IPS DF 6.9 (cell line): ENCODE data around the gene FBXO41.

Experiments used
- DNase-seq: peaks from one replicate; pipeline ENCODE4 v3.0.0-alpha.2; 2013; ENCODE audit warnings: low read depth, low spot score
- H3K27ac ChIP-seq: one replicate; pipeline ENCODE4 v1.5.1; 2013; ENCODE audit warnings: low read length, control low read depth
- H3K27me3 ChIP-seq: 2 replicates; pipeline ENCODE4 v1.6.1; 2013; ENCODE audit warnings: mild to moderate bottlenecking, low read length; ENCODE audit not compliant: control insufficient read depth, insufficient read depth
- H3K36me3 ChIP-seq: 2 replicates; pipeline ENCODE4 v1.6.1; 2013; ENCODE audit warnings: low read length; ENCODE audit not compliant: control insufficient read depth, insufficient read depth
- H3K4me1 ChIP-seq: 2 replicates; pipeline ENCODE4 v1.6.1; 2013; ENCODE audit warnings: low read length; ENCODE audit not compliant: control insufficient read depth, insufficient read depth
- H3K4me3 ChIP-seq: 2 replicates; pipeline ENCODE4 v1.5.1; 2013; ENCODE audit warnings: mild to moderate bottlenecking, low read length
- H3K9me3 ChIP-seq: 2 replicates; pipeline ENCODE4 v1.6.1; 2013; ENCODE audit warnings: low read length, inconsistent platforms; ENCODE audit not compliant: control insufficient read depth, insufficient read depth
- WGBS: extraction: QIAGEN DNeasy Blood & Tissue Kit; methylation state at CpG from one replicate; pipeline ENCODE4 v1.1.7; 2013; ENCODE audit warnings: mixed read lengths, missing lambda C conversion rate; ENCODE audit not compliant: insufficient read length, insufficient coverage; 5-methylcytosine and 5-hydroxymethylcytosine counted together

The FBXO41 gene

GRCh38 chr2:73297151-73297559 lies 12.9 kb upstream of the FBXO41 start:
- Histone ChIP-seq H3K4me3 (no peak overlapping the region), H3K4me1 (no peaks in the 10 kb centered on the region), H3K36me3 (no peaks in the 10 kb centered on the region), H3K27me3 (peaks cover 10% of the 10 kb centered on the region), H3K27ac (no peak overlapping the region), H3K9me3 (no peaks in the 10 kb centered on the region)
- DNase-seq: no peak
- no CpG with 5 or more reads among the region's 2 CpGs for WGBS

GRCh38 chr2:73295751-73296400 lies 11.6 kb upstream of the FBXO41 start:
- no CpG with 5 or more reads among the region's 5 CpGs for WGBS

GRCh38 chr2:73294239-73294638 lies 10.0 kb upstream of the FBXO41 start:
- peaks cover 25% of the 10 kb centered on the region for H3K27me3 ChIP-seq
- H3K4me3 ChIP-seq: no peak overlapping the region
- DNase-seq: no peak
- H3K9me3 ChIP-seq: no peaks in the 10 kb centered on the region
- peaks cover 3% of the 10 kb centered on the region; the same call in 1 of the 2 replicates for H3K4me1 ChIP-seq
- no peaks in the 10 kb centered on the region for H3K36me3 ChIP-seq
- no CpG with 5 or more reads among the region's 2 CpGs for WGBS
- H3K27ac ChIP-seq: no peak overlapping the region

More at GRCh38 chr2:73295751-73296400, 11.6 kb upstream of the FBXO41 start:
- no peaks in the 10 kb centered on the region for H3K9me3 ChIP-seq
- peaks cover 21% of the 10 kb centered on the region for H3K27me3 ChIP-seq
- H3K36me3 ChIP-seq: no peaks in the 10 kb centered on the region
- H3K4me3 ChIP-seq: no peak overlapping the region
- H3K4me1 ChIP-seq: peaks cover 3% of the 10 kb centered on the region; the same call in 1 of the 2 replicates
- DNase-seq: no peak
- H3K27ac ChIP-seq: no peak overlapping the region

- Histone ChIP-seq H3K27me3 (peaks cover 25% of the 10 kb centered on the region), H3K27ac (no peak within 1 kb of the TSS), H3K9me3 (no peaks in the 10 kb centered on the region), H3K4me3 (peak within 1 kb of the TSS; percentile 34; the same call in 1 of the 2 replicates), H3K36me3 (no peaks in the 10 kb centered on the region), H3K4me1 (peaks cover 3% of the 10 kb centered on the region; the same call in 1 of the 2 replicates)
- WGBS: no CpG with 5 or more reads among the region's 45 CpGs
- no peak for DNase-seq
Measured at GRCh38 chr2:73293534-73294171, 9.4 kb upstream of the FBXO41 start, which contains the start of gene EGR4. Gene EGR4 (minus strand): TSS chr2:73293548. CDS start chr2:73293317, 231 bp downstream.

GRCh38 chr2:73292906-73293533 lies 8.7 kb upstream of the FBXO41 start:
- no peak for DNase-seq
- no CpG with 5 or more reads among the region's 64 CpGs for WGBS
- peaks cover 25% of the 10 kb centered on the region for H3K27me3 ChIP-seq

GRCh38 chr2:73292316-73292905 lies 8.1 kb upstream of the FBXO41 start:
- WGBS: no CpG with 5 or more reads among the region's 38 CpGs
- no peaks in the 10 kb centered on the region for H3K9me3 ChIP-seq
- peaks cover 3% of the 10 kb centered on the region; the same call in 1 of the 2 replicates for H3K4me1 ChIP-seq
- H3K36me3 ChIP-seq: no peaks in the 10 kb centered on the region
- H3K4me3 ChIP-seq: peak overlapping the region; percentile 30; the same call in 1 of the 2 replicates
- no peak overlapping the region for H3K27ac ChIP-seq
- H3K27me3 ChIP-seq: peaks cover 25% of the 10 kb centered on the region
- no peak for DNase-seq

More at GRCh38 chr2:73292906-73293533, 8.7 kb upstream of the FBXO41 start:
- Histone ChIP-seq H3K36me3 (no peaks in the 10 kb centered on the region), H3K9me3 (no peaks in the 10 kb centered on the region), H3K4me1 (peaks cover 3% of the 10 kb centered on the region; the same call in 1 of the 2 replicates), H3K27ac (no peak overlapping the region), H3K4me3 (peak overlapping the region; percentile 34; the same call in 1 of the 2 replicates)

- peaks cover 25% of the 10 kb centered on the region for H3K27me3 ChIP-seq
- WGBS: no CpG with 5 or more reads among the region's 82 CpGs
- H3K9me3 ChIP-seq: no peaks in the 10 kb centered on the region
- no peaks in the 10 kb centered on the region for H3K36me3 ChIP-seq
- H3K4me1 ChIP-seq: peaks cover 3% of the 10 kb centered on the region; the same call in 1 of the 2 replicates
- DNase-seq: no peak
- no peak overlapping the region for H3K27ac ChIP-seq
- H3K4me3 ChIP-seq: peak overlapping the region; percentile 30; the same call in 1 of the 2 replicates
Measured at GRCh38 chr2:73291461-73292315, 7.4 kb upstream of the FBXO41 start.

- Histone ChIP-seq H3K27ac (no peak overlapping the region), H3K9me3 (no peaks in the 10 kb centered on the region), H3K4me1 (peaks cover 3% of the 10 kb centered on the region; the same call in 1 of the 2 replicates), H3K4me3 (peak overlapping the region; percentile 30; the same call in 1 of the 2 replicates), H3K36me3 (no peaks in the 10 kb centered on the region), H3K27me3 (peaks cover 25% of the 10 kb centered on the region)
- DNase-seq: no peak
- WGBS: no CpG with 5 or more reads among the region's 34 CpGs
Measured at GRCh38 chr2:73291093-73291460, 6.8 kb upstream of the FBXO41 start.

- no CpG with 5 or more reads among the region's 6 CpGs for WGBS
- Histone ChIP-seq H3K9me3 (no peaks in the 10 kb centered on the region), H3K27me3 (peaks cover 25% of the 10 kb centered on the region), H3K27ac (no peak overlapping the region), H3K36me3 (no peaks in the 10 kb centered on the region), H3K4me1 (peaks cover 4% of the 10 kb centered on the region; the same call in 1 of the 2 replicates), H3K4me3 (no peak overlapping the region)
- DNase-seq: no peak
Measured at GRCh38 chr2:73290049-73290839, 6.0 kb upstream of the FBXO41 start.
